Stimulated activated CD4-positive, alpha-beta T cell treated with anti-CD3 and anti-CD28 coated beads, Interleukin-12 subunit alpha, Interleukin-12 subunit beta, amount 100 ng/mL, for 48 hours (primary cell): Measurements from ENCODE around the gene RNASE9.
"Not testable (repeated sequence)": the region's sequence is repeated elsewhere in the genome, so short reads cannot be mapped to it uniquely, and the experiment has no call there.

Experiments
- DNase-seq, 3 donors: peaks; one replicate each; pipeline ENCODE4 v3.0.0-alpha.2; 2020; ENCODE audit warnings: low read depth in 2 of 3, low spot score in 1 of 3

Gene RNASE9

GRCh38 chr14:20522332-20522731, 38.5 kb downstream of the RNASE9 start:
- no peak for DNase-seq

DNA sequence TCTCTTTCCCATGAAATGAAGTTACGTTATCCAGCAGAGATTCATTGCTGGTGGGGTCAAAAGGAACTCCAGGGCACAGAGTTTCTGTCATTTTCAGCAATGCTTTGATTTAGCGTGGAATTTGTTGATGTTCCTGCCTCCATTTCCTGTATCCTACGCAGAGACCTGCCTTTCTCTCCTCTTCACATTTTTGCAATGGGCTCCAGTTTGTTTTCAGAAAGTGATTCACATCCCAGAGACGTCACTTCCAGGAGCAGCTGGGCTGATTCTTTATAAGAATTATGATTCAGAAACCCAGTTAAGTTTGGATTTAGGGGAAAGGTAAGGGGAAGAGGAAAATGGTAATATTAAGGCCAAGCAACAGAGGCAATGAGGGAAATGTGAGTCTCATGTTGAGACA, 43.9 kb downstream of the RNASE9 start:
- DNase-seq, result no peak

- no peak for DNase-seq
Observed at GRCh38 chr14:20515846-20516245, 45.0 kb downstream of the RNASE9 start.

DNA sequence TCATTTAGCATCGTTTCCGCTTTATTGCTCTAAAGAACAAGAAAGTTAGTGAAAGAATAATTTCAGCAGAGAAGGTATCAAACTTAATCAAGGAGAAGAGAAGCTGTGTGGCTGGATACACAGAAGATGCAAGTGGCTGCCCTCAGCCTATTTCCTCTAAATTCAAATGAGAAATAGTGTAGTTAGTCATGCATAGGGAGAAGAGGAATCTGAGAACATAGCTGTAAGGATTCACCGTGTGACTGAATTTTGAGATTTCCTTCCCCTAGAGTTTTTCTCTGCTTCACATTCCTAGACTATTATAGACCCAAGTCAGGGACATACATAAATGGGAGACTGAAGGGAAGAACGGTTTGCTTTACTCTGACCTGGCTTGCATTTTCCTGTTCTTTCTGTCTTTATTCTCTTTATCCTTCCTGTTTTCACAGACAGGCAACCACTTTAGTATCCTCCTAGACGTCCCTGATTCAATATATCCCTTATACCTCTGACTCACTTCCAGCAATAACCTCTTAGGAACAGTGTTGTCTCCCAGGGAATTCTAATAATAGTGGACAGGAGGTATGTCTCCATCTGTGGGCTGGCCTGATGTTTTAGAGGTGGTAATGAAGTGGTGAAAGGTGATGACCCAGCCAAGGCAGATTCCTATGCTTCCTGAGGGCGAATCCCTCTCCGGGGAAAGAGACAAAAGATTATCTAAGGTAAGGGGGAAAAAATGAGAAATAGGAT, 48.5 kb downstream of the RNASE9 start:
- no peak for DNase-seq

DNA sequence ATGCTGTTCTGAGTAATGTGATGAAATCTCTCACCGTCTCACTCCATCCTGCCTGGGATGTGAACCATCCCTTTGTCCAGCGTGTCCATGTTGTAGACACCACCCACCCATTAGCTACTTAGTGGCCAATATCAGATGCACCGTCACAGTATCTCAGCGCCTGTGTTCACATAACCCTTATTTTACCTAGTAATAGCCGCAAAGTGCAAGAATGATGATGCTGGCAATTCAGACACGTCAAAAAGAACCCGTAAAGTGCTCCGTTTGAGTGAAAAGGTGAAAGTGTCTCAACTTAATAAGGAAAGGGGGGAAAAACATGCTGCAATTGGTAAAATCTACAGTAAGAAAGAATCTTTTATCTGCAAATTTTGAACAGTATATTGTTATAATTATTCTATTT, 52.5 kb downstream of the RNASE9 start:
- DNase-seq, result no peak

DNA sequence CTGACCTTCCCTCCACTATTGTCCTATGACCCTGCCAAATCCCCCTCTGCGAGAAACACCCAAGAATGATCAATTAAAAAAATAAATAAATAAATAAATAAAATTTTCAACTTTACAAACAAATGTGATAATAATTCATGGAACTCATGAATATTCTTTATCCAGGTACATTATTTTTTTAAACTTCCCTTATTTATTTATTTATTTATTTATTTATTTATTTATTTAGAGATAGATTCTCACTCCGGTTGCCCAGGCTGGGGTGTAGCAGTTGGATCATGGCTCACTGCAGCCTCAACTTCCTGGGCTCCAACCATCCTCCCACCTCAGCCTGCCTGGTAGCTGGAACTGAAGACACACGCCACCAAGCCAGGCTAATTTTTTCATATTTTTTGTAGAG, 53.3 kb downstream of the RNASE9 start:
- DNase-seq, result not testable (repeated sequence)

GRCh38 chr14:20506752-20507151, 54.1 kb downstream of the RNASE9 start:
- not testable (repeated sequence) for DNase-seq

GRCh38 chr14:20506276-20506675, 54.6 kb downstream of the RNASE9 start:
- not testable (repeated sequence) for DNase-seq
